ENCODE data around the gene ZNF592.

ZNF592 gene

GRCh38 chr15:84810073-84810840 lies 61.9 kb downstream of the ZNF592 start:
- no peak overlapping the region for H3K27ac ChIP-seq
- H3K27me3 ChIP-seq = no peaks in the 10 kb centered on the region
- peaks cover 7% of the 10 kb centered on the region for H3K36me3 ChIP-seq
- no peak for TF ChIP-seq CTCF (IDR thresholded peaks at IDR 0.05)
- no peak overlapping the region for H3K4me3 ChIP-seq (ENCODE audit: low read depth in 1 of 2, low read length in 1 of 2)
- H3K4me1 ChIP-seq (ENCODE audit: control insufficient read depth in 1 of 2, insufficient read depth in 1 of 2, low read depth in 1 of 2, low read length in 1 of 2) = peaks cover 14 to 22% of the 10 kb centered on the region in 2 experiments
- H3K9me3 ChIP-seq = no peaks in the 10 kb centered on the region

- no peak for TF ChIP-seq CTCF (IDR thresholded peaks at IDR 0.05)
- Histone ChIP-seq H3K4me3 (ENCODE audit: low read depth in 1 of 2, low read length in 1 of 2) (no peak overlapping the region), H3K27me3 (no peaks in the 10 kb centered on the region), H3K4me1 (ENCODE audit: control insufficient read depth in 1 of 2, insufficient read depth in 1 of 2, low read depth in 1 of 2, low read length in 1 of 2) (peaks cover 23 to 29% of the 10 kb centered on the region in 2 experiments), H3K36me3 (peaks cover 5% of the 10 kb centered on the region), H3K27ac (no peak overlapping the region), H3K9me3 (no peaks in the 10 kb centered on the region)
Observed at GRCh38 chr15:84811151-84811550, 62.8 kb downstream of the ZNF592 start.

GRCh38 chr15:84811828-84812227 lies 63.4 kb downstream of the ZNF592 start:
- H3K9me3 ChIP-seq = no peaks in the 10 kb centered on the region
- peaks cover 5% of the 10 kb centered on the region for H3K36me3 ChIP-seq
- no peak for TF ChIP-seq CTCF (IDR thresholded peaks at IDR 0.05)
- peaks cover 24 to 34% of the 10 kb centered on the region in 2 experiments for H3K4me1 ChIP-seq (ENCODE audit: control insufficient read depth in 1 of 2, insufficient read depth in 1 of 2, low read depth in 1 of 2, low read length in 1 of 2)
- H3K27me3 ChIP-seq = peaks cover 2% of the 10 kb centered on the region
- no peak overlapping the region for H3K4me3 ChIP-seq (ENCODE audit: low read depth in 1 of 2, low read length in 1 of 2)
- H3K27ac ChIP-seq = no peak overlapping the region

- Histone ChIP-seq H3K4me3 (ENCODE audit: low read depth in 1 of 2, low read length in 1 of 2) (no peak overlapping the region), H3K27me3 (peaks cover 10% of the 10 kb centered on the region), H3K9me3 (no peaks in the 10 kb centered on the region), H3K4me1 (ENCODE audit: control insufficient read depth in 1 of 2, insufficient read depth in 1 of 2, low read depth in 1 of 2, low read length in 1 of 2) (peaks cover 33 to 37% of the 10 kb centered on the region in 2 experiments), H3K36me3 (peaks cover 5% of the 10 kb centered on the region), H3K27ac (no peak overlapping the region)
- TF ChIP-seq CTCF (IDR thresholded peaks at IDR 0.05) = no peak
Observed at GRCh38 chr15:84812842-84813241, 64.5 kb downstream of the ZNF592 start.

GRCh38 chr15:84813435-84813834 lies 65.0 kb downstream of the ZNF592 start:
- H3K4me1 ChIP-seq (ENCODE audit: control insufficient read depth in 1 of 2, insufficient read depth in 1 of 2, low read depth in 1 of 2, low read length in 1 of 2) = peaks cover 37% of the 10 kb centered on the region in 2 experiments
- H3K36me3 ChIP-seq = peaks cover 5% of the 10 kb centered on the region
- H3K4me3 ChIP-seq (ENCODE audit: low read depth in 1 of 2, low read length in 1 of 2) = no peak overlapping the region
- peaks cover 10% of the 10 kb centered on the region for H3K27me3 ChIP-seq
- TF ChIP-seq CTCF (IDR thresholded peaks at IDR 0.05) = no peak
- H3K9me3 ChIP-seq = no peaks in the 10 kb centered on the region
- H3K27ac ChIP-seq = no peak overlapping the region
